CD14-positive monocyte (primary cell): ENCODE results near the gene SLC6A11. TPM values are rescaled to one million over a fixed set of nuclear protein-coding genes. Genes with fewer than 3 reads are reported as not detected.

Source experiments
- DNase-seq, 3 donors: peaks; one replicate each; pipeline ENCODE4 v3.0.0-alpha.2; 2011 to 2022
- H2AFZ ChIP-seq: 2 replicates; pipeline ENCODE4 v1.6.0; 2012; ENCODE audit warnings: mild to moderate bottlenecking, low read depth, low read length, inconsistent platforms; ENCODE audit not compliant: insufficient read depth, poor library complexity, severe bottlenecking
- H3K27ac ChIP-seq, 2 donors: 1 replicate in 1 of 2; 2 replicates in 1 of 2; pipeline ENCODE4 v1.5.1; 2012 to 2013; ENCODE audit warnings: low read length in 2 of 2, control low read depth in 1 of 2, inconsistent platforms in 1 of 2, low read depth in 1 of 2, mild to moderate bottlenecking in 1 of 2
- H3K27me3 ChIP-seq, 2 donors: one replicate each; pipeline versions ENCODE4 v1.6.0 to v1.6.1; 2011 to 2013; ENCODE audit warnings: low read length in 2 of 2; ENCODE audit not compliant: control insufficient read depth in 2 of 2, insufficient read depth in 2 of 2
- H3K36me3 ChIP-seq, 2 donors: replicated peaks in 1 of 2; 1 replicate in 1 of 2; 2 replicates in 1 of 2; pipeline versions ENCODE4 v1.5.1 to v1.6.1; 2012 to 2013; ENCODE audit warnings: low read length in 2 of 2, control low read depth in 1 of 2, inconsistent platforms in 1 of 2, mild to moderate bottlenecking in 1 of 2; ENCODE audit not compliant: insufficient read depth in 2 of 2, control insufficient read depth in 1 of 2
- H3K4me1 ChIP-seq, 2 donors: 1 replicate in 1 of 2; 2 replicates in 1 of 2; pipeline versions ENCODE4 v1.5.1 to v1.6.1; 2012 to 2013; ENCODE audit warnings: low read length in 2 of 2, control low read depth in 1 of 2, inconsistent platforms in 1 of 2, mild to moderate bottlenecking in 1 of 2, moderate library complexity in 1 of 2; ENCODE audit not compliant: insufficient read depth in 2 of 2, control insufficient read depth in 1 of 2
- H3K4me2 ChIP-seq: replicated peaks from 2 replicates; pipeline ENCODE3; 2012; ENCODE audit warnings: low read length, moderate library complexity, mild to moderate bottlenecking; ENCODE audit not compliant: poor library complexity, severe bottlenecking; ENCODE audit errors: extremely low read depth
- H3K4me3 ChIP-seq, 3 experiments: fragments of 200-600 bp in 1 of 3; sonication (generic) in 1 of 3; replicated peaks in 1 of 3; 1 replicate in 2 of 3; 2 replicates in 1 of 3; pipeline ENCODE4 v1.5.1; 2011 to 2013; ENCODE audit warnings: low read length in 3 of 3, mild to moderate bottlenecking in 3 of 3, control low read depth in 2 of 3, low read depth in 2 of 3, inconsistent platforms in 1 of 3, moderate library complexity in 1 of 3
- H3K79me2 ChIP-seq: 2 replicates; pipeline ENCODE4 v1.6.0; 2012; ENCODE audit warnings: mild to moderate bottlenecking, control low read depth, inconsistent platforms, low read length, moderate library complexity; ENCODE audit not compliant: insufficient read depth
- H3K9ac ChIP-seq: 2 replicates; pipeline ENCODE4 v1.6.0; 2017; ENCODE audit warnings: low read length, mild to moderate bottlenecking; ENCODE audit not compliant: insufficient read depth, poor library complexity, severe bottlenecking
- H3K9me3 ChIP-seq, 2 donors: replicated peaks in 1 of 2; 1 replicate in 1 of 2; 2 replicates in 1 of 2; pipeline versions ENCODE4 v1.5.1 to v1.6.1; 2012 to 2013; ENCODE audit warnings: low read length in 2 of 2, control low read depth in 1 of 2; ENCODE audit not compliant: control insufficient read depth in 1 of 2, insufficient read depth in 1 of 2
- H4K20me1 ChIP-seq: 2 replicates; pipeline ENCODE4 v1.6.0; 2012; ENCODE audit warnings: mild to moderate bottlenecking, low read length, control low read depth, moderate library complexity; ENCODE audit not compliant: insufficient read depth
- H3K27ac Mint-ChIP-seq, 7 donors: one replicate each; pipeline ENCODE4 v1.8.0; 2020; ENCODE audit warnings: mild to moderate bottlenecking in 7 of 7, mixed read lengths in 7 of 7, moderate library complexity in 6 of 7, inconsistent platforms in 2 of 7
- H3K27me3 Mint-ChIP-seq, 3 donors: one replicate each; pipeline ENCODE4 v1.8.0; 2021 to 2022; ENCODE audit warnings: low read depth in 3 of 3, mild to moderate bottlenecking in 3 of 3, mixed read lengths in 3 of 3, moderate library complexity in 3 of 3, inconsistent platforms in 1 of 3
- H3K36me3 Mint-ChIP-seq, 2 donors: one replicate each; pipeline ENCODE4 v1.8.0; 2020; ENCODE audit warnings: mixed read lengths in 2 of 2, inconsistent platforms in 1 of 2, mild to moderate bottlenecking in 1 of 2
- H3K4me1 Mint-ChIP-seq: one replicate; pipeline ENCODE4 v1.8.0; 2020; ENCODE audit warnings: mild to moderate bottlenecking, mixed read lengths
- H3K4me3 Mint-ChIP-seq, 2 donors: one replicate each; pipeline ENCODE4 v1.8.0; 2020; ENCODE audit warnings: mild to moderate bottlenecking in 2 of 2, mixed read lengths in 2 of 2, moderate library complexity in 1 of 2
- H3K9me3 Mint-ChIP-seq, 7 donors: one replicate each; pipeline ENCODE4 v1.8.0; 2020 to 2022; ENCODE audit warnings: mixed read lengths in 7 of 7, mild to moderate bottlenecking in 6 of 7, moderate library complexity in 6 of 7, inconsistent platforms in 2 of 7
- CTCF ChIP-seq: fragments of 200-600 bp; IDR thresholded peaks from one replicate; pipeline ENCODE4 v1.8.0; 2022; ENCODE audit warnings: antibody characterized with exemption, mild to moderate bottlenecking
- WGBS: methylation state at CpG from one replicate; pipeline ENCODE4 v1.1.5; 2013; ENCODE audit warnings: missing lambda C conversion rate; ENCODE audit not compliant: insufficient coverage; 5-methylcytosine and 5-hydroxymethylcytosine counted together
- intact Hi-C, 2 donors: fragments of 100-400 bp; cut with micrococcal nuclease; formaldehyde crosslinking; loops; one replicate each; pipeline versions ENCODE4 v1.15.0 to v1.15.1; 2023
- polyA plus RNA-seq, 3 donors: library from polyadenylated mRNA; depleted of rRNA in 1 of 3; unstranded in 2 of 3; stranded (reverse) in 1 of 3; fragments of 300-500 nt in 2 of 3; fragments of >200 nt in 1 of 3; fragmentation: Illumina TruSeq in 2 of 3; gene quantifications; 1 replicate in 2 of 3; 2 replicates in 1 of 3; pipeline ENCODE4 v1.2.3, GENCODE V29; 2012 to 2021

SLC6A11 gene
- polyA plus RNA-seq, 3 donors: not detected

GRCh38 chr3:10910367-10910766 lies 94.3 kb downstream of the SLC6A11 start:
- Histone ChIP-seq H4K20me1 (no peaks in the 10 kb centered on the region), H3K36me3 (no peaks in the 10 kb centered on the region), H3K27me3 (no peaks in the 10 kb centered on the region), H3K9me3 (peaks cover 13 to 25% of the 10 kb centered on the region in 2 donors), H2AFZ (no peak overlapping the region), H3K4me3 (no peak overlapping the region), H3K79me2 (no peaks in the 10 kb centered on the region), H3K4me1 (no peaks in the 10 kb centered on the region), H3K27ac (no peak overlapping the region), H3K4me2 (no peak overlapping the region), H3K9ac (no peak overlapping the region)
- no peak for DNase-seq
- peaks cover 13 to 32% (median 26%) of the 10 kb centered on the region in 7 donors for H3K9me3 Mint-ChIP-seq
- WGBS: 100% methylated on average over 1 of the region's 3 CpGs
- no peak for TF ChIP-seq CTCF
- H3K27me3 Mint-ChIP-seq: peaks cover 0 to 2% (median 2%) of the 10 kb centered on the region in 3 donors
- intact Hi-C loops: no loop called here
- H3K27ac Mint-ChIP-seq: no peak overlapping the region
- no peak overlapping the region for H3K4me3 Mint-ChIP-seq
- H3K4me1 Mint-ChIP-seq: no peaks in the 10 kb centered on the region
- no peaks in the 10 kb centered on the region for H3K36me3 Mint-ChIP-seq

DNA sequence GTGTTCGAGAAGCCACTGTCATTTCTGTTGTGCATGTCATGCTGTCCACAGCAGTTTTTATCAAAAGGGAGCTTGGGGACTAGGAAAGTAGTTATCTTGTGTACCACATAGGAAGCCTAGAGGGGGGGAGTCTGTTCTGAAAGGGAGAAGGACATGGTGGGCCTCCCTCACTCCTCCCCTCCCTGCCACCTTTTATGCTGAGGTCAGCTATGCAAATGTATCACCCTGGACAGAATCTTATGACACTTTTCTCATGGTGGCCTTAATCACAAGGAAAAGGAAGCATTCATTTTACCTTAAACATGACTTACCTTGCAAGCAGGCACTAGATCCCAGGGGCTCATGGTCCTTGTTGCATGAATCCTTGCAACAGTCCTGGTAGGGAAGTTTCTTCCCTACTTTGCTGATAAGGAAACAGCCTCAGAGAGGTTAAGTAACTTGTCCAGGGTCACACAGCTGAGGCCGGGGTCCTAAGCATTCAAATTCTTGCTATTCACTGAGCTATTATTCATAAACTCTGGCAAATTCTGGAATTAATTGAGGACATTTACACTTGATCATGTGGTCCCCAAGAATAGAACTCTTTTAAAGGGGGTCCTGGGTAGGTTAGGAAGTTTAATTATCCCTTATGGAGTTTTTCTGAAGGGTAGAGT lies 95.4 kb downstream of the SLC6A11 start:
- Mint-ChIP-seq H3K9me3 (peaks cover 7 to 24% (median 20%) of the 10 kb centered on the region in 7 donors), H3K4me1 (no peaks in the 10 kb centered on the region), H3K27me3 (peaks cover 0 to 4% (median 2%) of the 10 kb centered on the region in 3 donors), H3K36me3 (no peaks in the 10 kb centered on the region), H3K27ac (no peak overlapping the region), H3K4me3 (no peak overlapping the region)
- Histone ChIP-seq H3K9ac (no peak overlapping the region), H3K4me3 (no peak overlapping the region), H3K9me3 (peaks cover 10 to 15% of the 10 kb centered on the region in 2 donors), H3K79me2 (no peaks in the 10 kb centered on the region), H4K20me1 (no peaks in the 10 kb centered on the region), H3K36me3 (no peaks in the 10 kb centered on the region), H2AFZ (no peak overlapping the region), H3K27me3 (no peaks in the 10 kb centered on the region), H3K27ac (no peak overlapping the region), H3K4me2 (no peak overlapping the region), H3K4me1 (no peaks in the 10 kb centered on the region)
- TF ChIP-seq CTCF: no peak
- intact Hi-C loops: no loop called here
- DNase-seq: no peak
- WGBS: 100% methylated on average over 1 of the region's 2 CpGs
